Fibroblast of villous mesenchyme (primary cell): ENCODE measurements around the gene PRUNE2. TPM values are rescaled to one million over a fixed set of nuclear protein-coding genes. Genes with fewer than 3 reads are reported as not detected.

Experiments
- DNase-seq: peaks from one replicate; pipeline ENCODE4 v3.0.0-alpha.2; 2010; ENCODE audit warnings: low read depth
- H3K4me3 ChIP-seq: 2 replicates; pipeline ENCODE4 v1.5.1; 2011; ENCODE audit warnings: low read depth, mild to moderate bottlenecking, low read length
- CTCF ChIP-seq: IDR thresholded peaks from 2 replicates; pipeline ENCODE4 v1.5.1; 2012; ENCODE audit warnings: low read depth, mild to moderate bottlenecking, low read length; ENCODE audit not compliant: insufficient read depth
- total RNA-seq: library from RNA; depleted of rRNA; stranded (reverse); fragments of >200 nt; gene quantifications from 2 replicates; pipeline ENCODE4 v1.2.3, GENCODE V29; 2012

Gene PRUNE2
- total RNA-seq, 1 donor = 14.2 TPM

DNA sequence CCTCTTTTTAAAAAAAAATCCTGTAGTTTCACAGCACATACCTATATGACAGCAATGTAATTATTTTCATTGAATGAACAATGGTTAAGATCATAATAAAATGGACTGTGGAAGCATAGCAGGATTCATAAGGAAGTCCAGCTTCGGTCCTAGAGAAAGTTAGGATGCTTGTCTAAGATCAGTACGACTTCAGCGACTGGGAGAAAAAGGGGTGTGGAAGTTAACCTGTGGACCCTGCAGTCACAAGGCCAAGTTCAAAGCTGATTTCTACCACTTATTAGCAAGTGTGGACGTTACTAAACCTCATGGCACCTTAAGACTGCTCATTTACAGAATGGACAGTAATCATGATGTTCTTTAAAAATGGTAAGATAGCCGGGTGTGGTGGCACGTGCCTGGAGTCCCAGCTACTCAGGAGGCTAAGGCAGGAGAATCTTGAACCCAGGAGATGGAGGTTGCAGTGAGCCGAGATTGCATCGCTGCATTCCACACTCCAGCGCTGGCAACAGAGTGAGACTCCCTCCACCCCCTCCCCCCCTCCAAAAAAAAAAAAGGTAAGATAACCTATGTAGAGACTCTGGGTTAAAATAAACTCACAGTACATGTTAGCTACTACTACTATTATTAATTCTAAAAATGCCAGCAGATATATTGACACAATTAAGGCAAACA, 213.3 kb downstream of the PRUNE2 start:
- no peak for DNase-seq
- H3K4me3 ChIP-seq = no peak overlapping the region
- TF ChIP-seq CTCF = no peak

DNA sequence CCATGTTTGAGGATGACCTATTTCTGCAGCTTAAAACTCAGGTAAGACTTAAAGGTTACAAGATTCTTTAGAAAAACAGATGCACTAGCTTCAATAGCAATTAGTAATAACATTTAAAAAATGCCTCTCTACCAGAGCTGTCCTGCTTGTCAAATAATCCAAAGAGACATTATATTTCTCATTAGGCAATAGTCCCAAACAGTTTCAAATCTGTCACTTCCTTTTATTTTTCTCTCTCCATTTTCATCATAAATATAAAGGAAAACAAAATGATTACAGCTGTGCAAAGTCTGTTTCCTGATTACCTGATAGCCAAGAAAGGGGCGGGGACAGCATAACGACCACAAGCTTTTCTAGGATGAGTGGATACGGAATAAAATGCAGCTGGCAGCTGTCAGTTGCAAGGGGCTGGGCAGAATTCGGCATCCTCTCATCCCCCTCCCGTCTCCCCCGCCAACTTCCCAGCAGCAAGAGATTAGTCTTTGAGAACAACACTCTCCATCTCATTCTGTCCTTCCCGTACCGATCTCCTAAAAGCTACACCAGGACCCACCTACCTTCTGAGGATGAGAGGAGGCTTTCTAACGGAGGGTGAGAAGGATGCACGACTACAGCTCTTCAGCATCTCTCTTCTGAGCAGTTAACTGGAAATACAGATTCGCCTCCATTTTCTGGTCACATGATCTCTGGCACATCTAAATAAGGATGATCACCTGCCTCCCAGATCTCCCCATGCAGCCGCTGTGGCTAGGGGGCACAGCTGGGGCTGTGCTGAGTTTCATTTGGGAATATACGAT, 214.2 kb downstream of the PRUNE2 start:
- TF ChIP-seq CTCF = no peak
- peak overlapping the region; percentile 25 for H3K4me3 ChIP-seq
- DNase-seq = no peak

DNA sequence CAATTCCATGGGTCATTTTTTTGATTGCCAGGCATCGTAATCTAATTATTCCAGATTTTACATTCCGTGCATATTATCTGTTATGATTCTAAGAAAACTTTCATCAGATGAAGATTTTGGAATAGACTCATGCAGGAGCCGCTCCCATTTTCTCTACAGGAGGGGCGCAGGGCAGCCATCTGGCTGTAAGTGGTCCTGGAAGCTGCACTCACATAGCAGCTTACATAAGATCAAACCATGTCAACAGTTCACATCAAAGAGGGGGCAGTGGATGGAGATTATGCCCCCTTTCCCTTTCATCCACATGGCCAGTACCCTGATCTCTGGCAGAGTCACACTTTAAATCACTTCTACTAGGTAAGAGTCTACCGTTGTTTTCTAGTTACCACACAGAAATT, 214.9 kb downstream of the PRUNE2 start:
- H3K4me3 ChIP-seq = no peak overlapping the region
- no peak for TF ChIP-seq CTCF
- DNase-seq = no peak

GRCh38 chr9:76690246-76690972, 215.5 kb downstream of the PRUNE2 start:
- DNase-seq = no peak
- no peak overlapping the region for H3K4me3 ChIP-seq
- no peak for TF ChIP-seq CTCF

DNA sequence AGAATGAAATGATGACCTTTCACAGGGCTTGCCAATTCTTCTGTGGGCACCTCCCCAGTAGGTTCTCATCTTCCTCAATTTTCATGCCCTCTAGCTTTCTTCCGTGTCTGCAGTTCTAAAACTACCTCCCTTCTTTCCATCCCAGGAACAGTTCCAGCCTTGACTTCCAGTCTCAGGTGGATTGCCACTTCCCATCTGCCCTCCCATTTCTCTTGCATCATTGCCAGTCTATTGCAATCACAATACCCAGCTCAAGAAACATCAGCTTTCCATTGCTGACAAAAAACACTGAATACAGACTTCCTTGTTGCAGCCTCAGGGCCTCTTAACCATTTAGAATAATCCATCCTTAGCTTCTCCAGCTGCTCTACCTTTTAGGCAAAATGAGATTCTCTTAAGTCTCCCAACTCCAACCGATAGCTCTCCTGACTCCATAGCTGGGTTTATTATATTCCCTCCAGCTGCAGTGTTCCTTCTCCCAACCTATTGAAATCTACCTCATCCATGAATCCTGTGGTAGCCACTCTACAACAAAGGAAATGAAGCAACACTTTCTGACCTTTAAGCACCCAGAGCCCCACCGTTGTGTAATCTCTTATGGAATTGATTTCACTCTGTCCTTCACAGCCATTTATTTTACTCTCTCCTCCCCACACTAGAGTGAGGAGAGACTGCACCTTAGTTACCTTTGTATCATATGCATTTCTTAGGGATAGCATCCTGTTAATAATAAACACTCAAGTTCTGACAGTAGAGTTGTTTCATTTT, 217.3 kb downstream of the PRUNE2 start:
- DNase-seq = no peak
- no peak overlapping the region for H3K4me3 ChIP-seq
- no peak for TF ChIP-seq CTCF

DNA sequence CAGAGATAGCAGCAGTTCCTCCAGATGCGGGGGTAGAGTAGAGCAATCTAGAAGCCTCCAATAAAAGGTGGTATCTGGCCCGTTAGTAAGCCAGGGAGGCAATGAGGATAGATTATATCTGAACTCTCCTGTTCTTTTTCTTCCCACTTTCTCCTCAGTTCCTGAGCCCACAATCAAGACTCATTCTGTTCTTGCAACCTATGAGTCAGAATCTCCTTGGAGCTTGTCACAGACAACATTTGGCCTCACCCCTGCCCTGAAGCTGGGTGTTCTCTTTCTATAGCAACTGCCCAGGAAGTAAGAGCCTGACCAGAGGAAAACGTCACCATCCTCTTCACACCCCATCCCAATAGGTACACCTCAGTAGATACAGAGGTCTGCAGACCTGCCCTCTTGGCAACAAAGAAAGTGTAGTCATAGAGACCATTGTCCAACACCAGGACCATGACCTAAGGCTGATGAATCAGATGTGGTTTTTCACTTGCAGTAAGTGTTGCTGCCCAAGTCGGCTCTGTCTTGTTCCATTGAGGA, 218.0 kb downstream of the PRUNE2 start:
- H3K4me3 ChIP-seq = no peak overlapping the region
- DNase-seq = peak; percentile 41

More for the DNA sequence above, 218.0 kb downstream of the PRUNE2 start:
- TF ChIP-seq CTCF = no peak
